GM12892 (cell line): ENCODE data around the gene SGTB.

ENCODE experiments used
- POLR2A ChIP-seq: IDR thresholded peaks from 2 replicates; pipeline ENCODE4 v1.6.1; 2011; ENCODE audit warnings: low read depth, low read length, control low read depth
- POLR2AphosphoS5 ChIP-seq: IDR thresholded peaks from 2 replicates; pipeline ENCODE4 v1.6.1; 2011; ENCODE audit warnings: low read depth, low read length, control low read depth

DNA sequence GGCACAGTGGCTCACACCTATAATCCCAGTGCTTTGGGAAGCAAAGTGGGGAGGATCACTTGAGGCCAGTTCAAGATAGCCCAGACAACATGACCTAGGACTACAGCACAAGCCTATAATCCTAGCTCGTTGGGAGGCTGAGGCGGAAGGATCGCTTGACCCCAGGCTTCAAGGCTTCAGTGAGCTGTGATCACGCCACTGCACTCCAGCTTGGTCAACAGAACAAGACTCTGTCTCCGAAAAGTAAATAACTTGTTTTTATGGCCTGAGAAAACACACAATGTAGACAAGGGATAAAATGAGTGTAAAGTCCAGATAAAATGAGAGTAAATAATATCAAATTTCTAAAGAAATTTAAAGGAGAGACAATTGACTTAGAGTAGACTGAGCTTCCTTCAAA lies 70.8 kb downstream of the SGTB start:
- no peak for TF ChIP-seq POLR2A
- no peak for TF ChIP-seq POLR2AphosphoS5
